HG03354 (cell line): ENCODE results near the gene EXOC1L.

ENCODE experiments used
- ATAC-seq: cut with Tn5 transposase; IDR thresholded peaks from one replicate; pipeline ENCODE4 v1.9.1; 2021; ENCODE audit warnings: mild to moderate bottlenecking; ENCODE audit not compliant: unreplicated experiment, poor library complexity, severe bottlenecking

The EXOC1L gene, protein sequence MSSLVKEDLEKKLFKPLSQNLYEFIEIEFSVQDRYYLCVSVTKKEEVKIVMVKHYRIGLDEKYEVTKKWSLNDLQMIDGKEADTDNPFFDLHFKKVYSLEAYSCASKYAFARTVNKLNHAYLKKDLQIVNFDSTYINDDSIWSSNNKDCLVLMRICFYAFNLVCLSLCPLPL

DNA sequence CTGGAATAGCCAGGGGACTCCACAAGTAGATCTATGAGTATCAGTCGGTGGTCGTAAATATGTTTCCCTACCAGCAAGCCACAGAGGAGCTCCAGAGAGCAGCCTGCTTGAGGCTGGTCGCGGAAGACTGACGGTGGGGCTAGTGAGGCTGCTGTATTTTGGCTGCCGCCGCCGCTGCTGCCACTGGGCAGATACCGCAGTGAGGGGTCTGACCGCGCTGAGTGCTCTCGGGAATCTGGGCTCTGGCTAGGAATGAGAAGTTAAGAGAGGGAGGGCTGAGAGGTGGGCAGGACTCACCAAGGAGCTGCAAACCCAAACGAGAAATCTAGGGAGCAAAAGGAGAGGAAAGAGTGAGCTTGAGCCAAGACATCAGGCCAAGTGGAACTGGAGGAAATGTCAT, at the start of gene EXOC1L:
TSS of gene EXOC1L (plus strand) at position 157 of the 400 bp plus-strand sequence. CDS start at position 394, 237 bp downstream.
- ATAC-seq, result no peak

DNA sequence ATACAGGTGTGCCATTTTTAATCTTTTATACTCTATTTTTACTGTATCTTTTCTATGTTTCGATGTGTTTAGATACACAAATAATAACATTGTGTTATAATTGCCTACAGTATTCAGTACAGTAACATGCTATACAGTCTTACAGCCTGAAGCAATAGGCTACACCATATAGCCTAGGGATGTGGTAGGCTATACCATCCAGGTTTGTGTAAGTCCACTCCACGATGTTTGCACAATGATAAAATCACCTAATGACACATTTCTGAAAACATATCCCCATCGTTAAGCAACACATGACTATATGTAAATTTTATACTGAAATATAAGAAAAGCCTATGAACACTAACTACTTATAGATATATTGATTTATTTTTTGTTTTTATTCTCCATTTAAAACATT, 48.9 kb upstream of the EXOC1L start:
- ATAC-seq, result no peak

DNA sequence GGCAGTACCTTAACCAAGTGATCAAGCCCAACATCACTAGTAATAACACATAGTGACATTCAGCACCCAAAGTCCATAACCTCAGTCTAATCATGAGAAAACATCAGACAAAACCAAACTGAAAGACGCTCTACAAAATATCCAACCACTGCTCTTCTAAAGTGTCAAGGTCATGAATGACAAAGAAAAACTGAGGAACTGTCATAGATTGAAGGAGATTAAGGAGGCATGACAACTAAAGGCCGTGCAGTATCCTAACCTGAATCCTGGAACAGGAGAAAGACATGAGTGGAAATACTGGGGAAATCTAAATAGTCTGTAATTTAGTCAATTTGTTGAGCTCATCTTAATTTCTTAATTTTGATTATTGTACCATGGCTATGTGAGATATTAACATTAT, 38.2 kb upstream of the EXOC1L start:
- no peak for ATAC-seq

DNA sequence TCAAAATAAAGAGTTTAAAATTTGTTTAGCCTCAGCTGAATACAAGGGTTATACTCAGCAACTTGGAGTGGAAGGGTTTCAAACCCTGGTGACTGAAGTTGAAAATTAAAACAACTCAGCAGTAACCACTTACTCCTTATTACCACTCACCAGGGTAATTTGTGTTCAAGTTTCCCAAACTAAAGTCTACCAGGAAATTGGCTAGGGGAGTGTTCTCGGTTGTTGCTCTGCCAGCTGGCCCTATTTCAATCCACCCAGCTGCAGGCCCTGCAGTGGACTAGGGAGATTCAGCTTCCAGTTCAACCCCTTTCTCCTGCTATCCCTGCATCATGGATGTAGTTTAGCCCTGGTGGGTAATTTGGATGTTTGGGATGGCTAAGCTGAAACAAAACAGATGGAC, 37.8 kb upstream of the EXOC1L start:
- ATAC-seq, result no peak

DNA sequence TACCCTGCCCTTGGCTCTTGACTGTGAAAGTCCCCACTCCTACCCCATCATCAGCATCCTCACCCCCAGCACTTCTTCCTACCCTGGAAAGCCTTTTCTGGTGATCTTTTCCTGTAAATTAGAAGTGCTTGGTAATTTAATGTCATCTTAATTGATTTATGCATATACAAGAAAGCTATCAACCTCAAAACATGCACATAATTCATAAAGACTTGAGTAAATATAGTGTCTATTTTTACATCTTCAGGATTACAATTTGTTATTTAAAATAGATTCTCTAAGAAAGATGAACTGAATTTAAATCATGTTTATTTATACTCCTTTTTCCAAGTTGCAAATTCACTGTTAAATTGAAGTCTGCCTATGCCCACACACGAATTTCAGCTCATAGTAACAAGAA, 36.0 kb upstream of the EXOC1L start:
- ATAC-seq, result no peak

DNA sequence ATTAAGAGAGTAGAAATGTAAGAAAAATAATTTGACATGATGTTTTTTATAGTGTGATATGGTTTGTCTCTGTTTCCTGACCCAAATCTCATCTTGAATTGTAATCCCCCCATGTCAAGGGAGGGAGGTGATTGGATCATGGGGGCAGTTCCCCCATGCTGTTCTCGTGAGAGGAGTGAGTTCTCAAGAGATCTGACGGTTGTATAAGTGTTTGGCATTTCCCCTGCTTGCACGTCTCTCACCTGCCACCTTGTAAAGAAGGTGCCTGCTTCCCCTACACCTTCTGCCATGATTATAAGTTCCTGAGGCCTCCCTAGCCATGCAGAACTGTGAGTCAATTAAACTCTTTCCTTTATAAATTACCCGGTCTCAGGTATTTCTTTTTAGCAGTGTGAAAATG, 34.8 kb upstream of the EXOC1L start:
- ATAC-seq, result no peak

DNA sequence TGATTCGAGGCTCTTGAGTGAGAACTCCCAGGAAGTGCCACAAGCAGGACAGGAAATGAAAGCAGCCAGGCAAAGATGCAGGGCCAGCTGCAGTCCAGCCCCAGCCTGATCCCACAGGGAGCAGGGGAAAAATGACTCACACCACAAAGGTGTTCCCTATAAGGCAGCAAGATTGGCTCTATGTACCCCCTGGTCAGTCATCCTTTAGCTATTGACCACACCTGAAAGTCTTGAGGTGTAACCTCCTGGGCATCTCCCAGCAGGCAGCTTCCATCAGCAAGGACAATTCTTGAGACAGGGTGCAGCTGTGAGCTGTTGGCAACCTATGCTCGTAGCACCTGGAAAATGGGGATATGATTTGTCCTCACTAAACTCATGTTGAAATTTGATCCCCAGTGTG, 27.9 kb upstream of the EXOC1L start:
- no peak for ATAC-seq

DNA sequence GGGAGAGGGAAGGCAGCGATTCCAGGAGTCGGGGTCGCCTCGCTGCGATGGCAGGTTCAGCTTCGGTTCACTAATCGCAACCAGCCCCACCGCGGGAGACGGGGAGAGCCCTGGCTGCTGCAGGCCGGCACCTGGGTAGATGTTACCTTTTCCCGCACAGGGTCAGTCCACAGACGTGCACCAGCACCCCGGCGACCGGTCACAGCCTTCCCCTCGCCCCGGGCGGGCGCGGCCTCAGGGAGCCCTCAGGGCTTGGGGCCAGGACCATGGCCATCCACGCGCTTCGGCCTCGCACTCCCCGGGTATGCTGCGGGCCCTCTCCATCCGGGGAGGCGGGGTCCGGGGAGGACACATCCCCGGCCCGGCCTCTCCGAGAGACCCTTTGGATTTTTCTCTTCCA, 26.1 kb upstream of the EXOC1L start:
- no peak for ATAC-seq

DNA sequence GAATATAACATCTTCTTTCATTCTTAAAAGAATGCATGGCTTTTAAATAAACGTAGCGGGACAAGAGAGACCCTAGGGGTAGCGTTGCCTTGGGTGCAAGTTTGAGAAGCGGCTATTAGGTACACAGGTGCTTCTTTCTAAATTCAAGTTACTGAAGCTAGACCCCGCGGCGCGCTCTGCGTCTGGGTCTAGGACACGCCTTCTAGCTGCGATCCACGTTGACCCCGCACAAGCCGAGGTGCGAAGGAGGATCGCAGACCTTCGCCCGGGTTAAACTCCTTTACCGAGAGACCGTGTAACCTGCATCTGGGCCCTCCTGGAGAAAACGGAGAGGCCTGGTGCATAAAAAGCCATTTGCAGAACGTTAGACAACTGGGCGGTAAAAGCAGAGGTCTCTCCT, 25.5 kb upstream of the EXOC1L start:
- no peak for ATAC-seq

DNA sequence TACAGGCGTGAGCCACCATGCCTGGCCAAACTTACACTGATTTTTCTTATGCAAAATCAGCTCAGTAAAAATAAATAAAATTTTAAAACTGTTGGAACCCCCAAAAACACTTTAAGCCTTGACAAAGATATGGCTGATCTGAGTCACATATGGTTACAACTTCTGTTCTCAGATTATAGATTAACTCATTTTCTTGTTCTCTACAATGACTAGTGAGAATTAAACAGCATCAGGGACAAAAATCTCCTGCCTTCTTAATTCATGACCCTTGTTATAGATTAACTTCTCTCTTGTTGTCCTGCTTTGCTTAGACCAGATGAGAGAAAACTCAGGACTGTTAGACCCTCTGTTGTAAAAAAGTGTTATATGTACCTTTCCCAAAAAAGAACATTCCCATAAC, 24.2 kb upstream of the EXOC1L start:
- no peak for ATAC-seq

DNA sequence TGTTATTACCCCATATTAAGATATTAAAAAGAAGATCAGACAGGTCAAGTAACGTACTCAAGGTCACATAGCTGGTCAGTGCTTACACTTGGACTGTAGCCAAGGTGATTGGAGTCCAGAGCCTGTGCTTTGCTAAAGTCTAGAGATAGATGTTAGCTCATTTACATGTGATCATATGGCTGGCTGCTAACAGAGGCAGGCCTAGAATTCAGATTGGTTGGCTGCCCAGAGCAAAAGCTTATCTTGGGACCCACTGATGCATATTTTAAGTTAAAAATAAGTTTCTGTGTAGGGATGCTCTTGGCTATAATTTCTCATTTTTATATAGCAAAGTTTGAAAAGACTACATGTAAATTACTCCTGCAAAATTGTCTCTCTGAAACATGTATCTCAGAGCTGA, 18.1 kb upstream of the EXOC1L start:
- no peak for ATAC-seq

DNA sequence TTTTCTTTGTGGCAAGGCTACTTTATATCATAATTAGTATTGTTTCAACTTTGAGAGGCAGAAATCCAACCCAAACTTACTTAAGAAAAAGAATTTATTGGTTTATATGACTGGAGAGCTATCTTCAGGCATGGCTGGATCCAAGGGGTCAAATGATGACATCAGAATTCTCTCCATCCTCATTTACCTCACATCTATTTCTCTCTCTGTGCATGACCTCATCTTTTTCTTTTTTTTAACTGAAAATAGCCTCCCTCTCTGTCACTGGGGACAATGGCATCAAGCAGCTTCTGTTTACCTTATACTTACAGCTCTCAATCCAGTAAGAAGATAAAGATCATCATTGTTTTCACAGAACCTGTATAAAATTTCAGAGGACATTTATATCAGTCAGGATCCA, 12.0 kb upstream of the EXOC1L start:
- no peak for ATAC-seq

DNA sequence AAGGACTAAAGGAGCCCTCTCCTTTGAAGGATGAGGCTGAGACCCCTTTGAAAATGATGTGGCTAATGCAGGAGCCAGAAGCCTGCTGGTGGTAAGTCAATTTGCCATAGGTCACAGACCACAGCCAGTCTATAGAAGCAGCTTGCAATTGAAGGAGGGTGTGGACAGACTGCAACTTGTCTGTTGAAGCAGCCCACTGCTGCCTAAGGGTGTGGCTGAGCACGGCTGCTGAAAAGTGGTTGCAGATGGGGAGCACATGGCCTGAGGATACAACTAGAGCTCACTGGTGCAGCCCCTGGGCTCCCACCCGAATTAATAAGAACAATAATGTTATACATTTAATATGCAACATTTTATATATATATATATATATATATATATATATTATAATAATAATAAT, 11.4 kb upstream of the EXOC1L start:
- no peak for ATAC-seq

DNA sequence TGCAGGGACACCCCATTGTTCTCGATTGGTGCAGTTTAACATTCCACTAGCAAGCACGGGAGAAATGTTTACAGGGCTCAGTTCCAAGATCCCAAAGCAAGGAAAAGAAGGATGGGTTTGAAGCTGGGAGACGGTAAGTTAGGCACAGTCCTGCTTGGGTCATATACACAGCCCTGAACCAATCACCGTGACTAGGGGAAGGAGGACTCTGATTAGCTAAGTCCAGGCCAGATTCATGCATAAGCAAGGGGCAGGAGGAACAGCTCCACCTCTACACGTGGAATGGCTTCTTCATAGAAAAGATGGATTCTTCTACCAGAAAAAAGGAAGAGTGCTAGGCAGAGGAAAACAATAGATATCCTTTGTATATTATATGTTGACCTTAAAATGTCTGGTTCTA, 11.0 kb upstream of the EXOC1L start:
- ATAC-seq, result no peak

DNA sequence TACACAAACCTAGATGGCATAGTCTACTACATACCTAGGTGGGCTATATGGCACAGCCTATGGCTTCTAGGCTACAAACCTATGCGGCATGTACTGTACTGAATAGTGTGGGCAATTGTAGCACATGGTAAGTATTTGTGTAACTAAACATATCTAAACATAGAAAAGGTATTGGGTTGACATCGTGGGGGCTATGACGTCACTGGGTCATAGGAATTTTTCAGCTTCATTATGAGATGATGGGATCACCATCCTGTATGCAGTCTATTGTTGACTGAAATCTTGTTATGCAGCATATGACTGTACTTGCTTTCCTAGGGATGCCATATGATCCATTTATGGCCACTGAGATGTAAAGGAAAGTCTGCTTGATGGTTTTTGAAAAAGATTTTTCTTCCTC, 1.9 kb upstream of the EXOC1L start:
- no peak for ATAC-seq

DNA sequence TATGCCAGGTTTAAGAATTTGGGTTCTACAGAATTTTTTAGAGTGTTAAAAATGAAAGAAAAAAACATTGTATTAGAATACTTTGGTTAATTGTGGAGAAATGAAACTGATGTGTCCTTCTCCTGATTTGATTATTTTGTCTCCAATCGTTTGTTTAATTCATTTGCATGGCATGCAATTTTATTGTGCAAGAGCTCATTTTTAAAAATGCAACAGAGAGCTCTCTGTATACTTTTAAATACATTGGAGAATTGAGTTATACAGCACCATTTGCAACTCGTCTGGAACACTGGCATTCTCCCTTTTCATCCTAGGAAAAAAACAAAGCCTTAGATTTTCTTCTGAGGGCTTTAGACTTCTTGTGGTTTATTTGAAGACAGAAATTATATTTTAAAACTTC, 689 bp downstream of the EXOC1L start:
- no peak for ATAC-seq

DNA sequence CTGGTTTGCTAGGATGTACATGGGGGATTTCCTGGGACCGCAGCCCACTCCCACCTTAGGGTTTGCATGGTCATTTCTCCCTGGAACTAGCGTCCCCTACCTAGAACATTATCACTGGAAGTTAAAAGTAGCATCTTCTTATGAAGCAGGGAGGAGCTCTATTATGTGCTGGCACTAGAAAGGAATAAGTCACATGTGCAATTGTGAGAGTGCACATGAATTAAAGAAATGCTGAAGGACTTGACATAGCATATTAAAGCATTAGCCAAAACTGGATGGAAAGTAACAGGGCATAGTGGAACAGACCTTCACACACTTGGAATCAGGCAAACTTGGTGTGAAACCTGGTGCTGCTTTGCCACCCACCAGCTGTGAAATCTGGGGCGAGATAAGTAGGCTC, 2.7 kb downstream of the EXOC1L start:
- ATAC-seq, result no peak

DNA sequence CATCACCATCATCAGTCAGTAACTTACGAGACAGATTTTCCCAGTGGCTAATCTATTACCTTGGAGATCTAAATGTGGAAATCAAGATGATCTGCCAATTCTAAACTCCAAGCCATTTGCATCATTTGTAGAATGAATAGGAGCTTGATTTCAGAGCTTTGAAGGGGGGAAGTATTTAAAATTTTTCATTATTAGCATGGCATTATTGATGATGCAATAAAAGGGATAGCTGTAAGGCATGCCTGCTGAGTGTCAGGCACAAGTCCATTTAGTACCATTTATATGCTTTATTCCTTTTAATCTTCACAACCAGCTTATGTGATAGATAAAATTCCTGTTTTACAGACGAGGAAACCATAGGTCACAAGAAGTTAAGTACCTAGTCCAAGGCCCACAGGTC, 5.3 kb downstream of the EXOC1L start:
- no peak for ATAC-seq

DNA sequence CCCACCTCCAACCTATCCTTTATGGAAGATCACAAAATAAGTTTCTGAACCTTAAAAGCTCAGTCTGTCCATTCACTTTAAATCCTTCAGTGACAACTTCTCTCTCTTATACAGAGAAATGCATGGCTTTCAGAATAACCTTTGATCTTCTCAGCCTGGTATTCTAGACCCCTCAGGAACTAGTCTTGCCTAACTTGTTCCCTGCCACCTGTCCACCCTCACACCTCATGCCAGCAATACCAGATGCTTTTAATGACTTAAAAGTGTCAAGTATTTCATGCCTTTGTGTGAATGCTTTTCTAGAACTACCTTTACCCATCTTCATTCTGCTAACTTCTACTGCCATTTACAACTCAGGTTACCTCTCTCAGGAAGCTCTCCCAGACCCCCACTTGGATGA, 7.4 kb downstream of the EXOC1L start:
- no peak for ATAC-seq

DNA sequence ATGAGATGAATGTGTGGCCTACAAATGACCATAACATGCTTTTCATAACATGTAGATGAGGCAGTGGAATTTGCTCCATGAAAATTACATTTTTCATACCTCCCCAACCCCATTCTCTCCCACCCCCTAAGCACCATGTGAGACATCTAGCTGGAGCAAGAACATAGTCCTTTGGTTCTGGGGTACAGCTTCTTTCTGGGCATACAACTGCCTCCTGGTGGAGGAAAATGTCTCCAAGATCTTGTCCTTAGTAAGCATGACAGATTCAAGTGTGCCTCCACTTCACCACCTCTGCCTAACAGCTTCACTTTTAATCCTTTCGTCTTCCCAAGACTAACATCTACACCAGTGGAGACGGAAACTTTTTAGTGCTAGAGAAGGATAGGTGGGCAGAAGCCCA, 8.0 kb downstream of the EXOC1L start:
- ATAC-seq, result no peak

DNA sequence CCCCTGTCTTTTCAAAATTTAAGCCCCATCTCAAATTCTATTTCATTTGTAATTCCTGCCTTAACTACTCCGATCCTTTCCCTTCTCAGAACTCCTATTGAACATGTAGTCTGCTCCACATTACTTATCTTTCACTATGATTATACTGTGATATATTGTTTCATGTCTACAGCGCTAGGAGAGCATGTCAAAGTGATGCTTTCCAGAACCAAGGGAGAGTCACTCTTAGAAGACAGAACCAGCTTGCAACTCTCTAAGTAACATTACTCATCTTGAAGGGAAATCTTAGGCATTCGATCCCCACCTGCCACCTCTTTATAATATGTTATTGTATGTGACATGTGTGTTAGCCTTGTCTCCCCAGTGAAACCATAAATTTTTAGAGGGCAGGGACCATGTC, 10.5 kb downstream of the EXOC1L start:
- ATAC-seq, result no peak

DNA sequence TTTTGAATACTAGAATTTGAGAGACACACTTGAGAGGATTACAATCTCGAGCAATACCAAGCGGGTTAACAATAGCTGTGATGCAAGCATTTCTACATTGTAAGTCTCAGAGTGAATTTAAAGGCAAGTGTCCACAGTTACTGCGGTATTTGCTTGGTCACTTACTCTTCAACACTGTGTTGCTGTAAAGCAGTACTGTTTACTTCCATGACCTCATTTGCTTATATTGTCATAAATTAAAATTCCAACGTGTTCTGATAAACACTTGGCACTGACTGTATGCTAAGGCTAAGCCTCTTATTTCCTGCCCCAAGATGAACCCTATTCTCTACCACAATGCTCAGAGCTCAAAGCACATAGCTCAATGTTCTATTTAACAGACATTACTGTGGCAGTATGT, 11.1 kb downstream of the EXOC1L start:
- ATAC-seq, result no peak
